ENCODE data around the gene MEOX1. TPM values are rescaled to one million over a fixed set of nuclear protein-coding genes. Genes with fewer than 3 reads are reported as not detected.

Gene MEOX1
- total and polyA plus RNA-seq, 2 of the 13 experiments (the other 11 are each of a cell fraction or from before 2014, with no cell fraction given), result not detected

DNA sequence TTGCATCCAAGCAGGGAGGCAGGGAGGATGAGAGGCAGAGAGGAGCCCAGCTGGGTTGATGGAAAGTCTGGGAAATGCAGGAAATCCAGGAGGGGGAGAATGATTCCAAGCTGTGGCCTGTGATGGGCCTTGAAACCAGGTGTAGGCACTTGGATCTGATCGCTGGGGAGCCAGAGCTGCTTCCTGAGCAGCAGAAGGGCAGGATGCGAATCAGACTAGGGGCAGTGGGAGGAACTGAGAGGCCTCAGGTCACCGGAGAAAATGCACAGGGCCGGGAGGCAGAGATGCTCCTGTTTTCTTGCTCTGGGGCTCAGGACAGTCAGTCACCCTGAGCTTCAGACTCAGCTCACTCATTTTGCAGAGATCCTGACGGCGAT, 29.6 kb upstream of the MEOX1 start:
- 11% methylated on average over 6 of the region's 6 CpGs for WGBS (ENCODE audit: low lambda C conversion rate)
- in situ Hi-C loops (cut with HindIII; ENCODE audit: extremely low pct_ligation_motif_present, low pct_unique_long_range_greater_than_20kb), result loop anchor here (5.0 kb wide), 1 partner anchor 71 kb away; no protein-coding TSS in a partner anchor

More for the DNA sequence above, 29.6 kb upstream of the MEOX1 start:
- POLR2A ChIA-PET, result no interaction called here
- H3K4me3 ChIP-seq (replicated peaks in 1 of 3; ENCODE audit: insufficient read depth in 1 of 3, low read depth in 2 of 3, low read length in 3 of 3), result peak overlapping the region in 1 of 3 experiments; percentile 40; a peak in 1 of 6 replicates
- 0 out of 2 replicates have a peak, but pooled peaks have one; percentile 36 for TF ChIP-seq ZNF598 (CRISPR knock-in tag; IDR thresholded peaks at IDR 0.05; ENCODE audit: borderline replicate concordance)
- TF ChIP-seq FOXJ3 (CRISPR knock-in tag; IDR thresholded peaks at IDR 0.05; ENCODE audit: borderline replicate concordance), result no peak
- no peak for TF ChIP-seq ZNF788 (CRISPR knock-in tag; IDR thresholded peaks at IDR 0.05; ENCODE audit: borderline replicate concordance)
- TF ChIP-seq MAZ (IDR thresholded peaks at IDR 0.05; ENCODE audit: borderline replicate concordance, low read depth, low read length), result no peak
- TF ChIP-seq MAZ (CRISPR knock-in tag; IDR thresholded peaks at IDR 0.05; ENCODE audit: low read depth), result 0 out of 2 replicates have a peak, but pooled peaks have one; percentile 9
- TF ChIP-seq STAG1 (CRISPR knock-in tag; IDR thresholded peaks at IDR 0.05), result no peak
- TF ChIP-seq ZNF780A (CRISPR knock-in tag; IDR thresholded peaks at IDR 0.05), result no peak
- TF ChIP-seq, protein P1, sequence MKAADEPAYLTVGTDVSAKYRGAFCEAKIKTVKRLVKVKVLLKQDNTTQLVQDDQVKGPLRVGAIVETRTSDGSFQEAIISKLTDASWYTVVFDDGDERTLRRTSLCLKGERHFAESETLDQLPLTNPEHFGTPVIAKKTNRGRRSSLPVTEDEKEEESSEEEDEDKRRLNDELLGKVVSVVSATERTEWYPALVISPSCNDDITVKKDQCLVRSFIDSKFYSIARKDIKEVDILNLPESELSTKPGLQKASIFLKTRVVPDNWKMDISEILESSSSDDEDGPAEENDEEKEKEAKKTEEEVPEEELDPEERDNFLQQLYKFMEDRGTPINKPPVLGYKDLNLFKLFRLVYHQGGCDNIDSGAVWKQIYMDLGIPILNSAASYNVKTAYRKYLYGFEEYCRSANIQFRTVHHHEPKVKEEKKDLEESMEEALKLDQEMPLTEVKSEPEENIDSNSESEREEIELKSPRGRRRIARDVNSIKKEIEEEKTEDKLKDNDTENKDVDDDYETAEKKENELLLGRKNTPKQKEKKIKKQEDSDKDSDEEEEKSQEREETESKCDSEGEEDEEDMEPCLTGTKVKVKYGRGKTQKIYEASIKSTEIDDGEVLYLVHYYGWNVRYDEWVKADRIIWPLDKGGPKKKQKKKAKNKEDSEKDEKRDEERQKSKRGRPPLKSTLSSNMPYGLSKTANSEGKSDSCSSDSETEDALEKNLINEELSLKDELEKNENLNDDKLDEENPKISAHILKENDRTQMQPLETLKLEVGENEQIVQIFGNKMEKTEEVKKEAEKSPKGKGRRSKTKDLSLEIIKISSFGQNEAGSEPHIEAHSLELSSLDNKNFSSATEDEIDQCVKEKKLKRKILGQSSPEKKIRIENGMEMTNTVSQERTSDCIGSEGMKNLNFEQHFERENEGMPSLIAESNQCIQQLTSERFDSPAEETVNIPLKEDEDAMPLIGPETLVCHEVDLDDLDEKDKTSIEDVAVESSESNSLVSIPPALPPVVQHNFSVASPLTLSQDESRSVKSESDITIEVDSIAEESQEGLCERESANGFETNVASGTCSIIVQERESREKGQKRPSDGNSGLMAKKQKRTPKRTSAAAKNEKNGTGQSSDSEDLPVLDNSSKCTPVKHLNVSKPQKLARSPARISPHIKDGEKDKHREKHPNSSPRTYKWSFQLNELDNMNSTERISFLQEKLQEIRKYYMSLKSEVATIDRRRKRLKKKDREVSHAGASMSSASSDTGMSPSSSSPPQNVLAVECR (CRISPR knock-in tag; IDR thresholded peaks at IDR 0.05; ENCODE audit: borderline replicate concordance), result 0 out of 2 replicates have a peak, but pooled peaks have one; percentile 22
- TF ChIP-seq, protein P2, sequence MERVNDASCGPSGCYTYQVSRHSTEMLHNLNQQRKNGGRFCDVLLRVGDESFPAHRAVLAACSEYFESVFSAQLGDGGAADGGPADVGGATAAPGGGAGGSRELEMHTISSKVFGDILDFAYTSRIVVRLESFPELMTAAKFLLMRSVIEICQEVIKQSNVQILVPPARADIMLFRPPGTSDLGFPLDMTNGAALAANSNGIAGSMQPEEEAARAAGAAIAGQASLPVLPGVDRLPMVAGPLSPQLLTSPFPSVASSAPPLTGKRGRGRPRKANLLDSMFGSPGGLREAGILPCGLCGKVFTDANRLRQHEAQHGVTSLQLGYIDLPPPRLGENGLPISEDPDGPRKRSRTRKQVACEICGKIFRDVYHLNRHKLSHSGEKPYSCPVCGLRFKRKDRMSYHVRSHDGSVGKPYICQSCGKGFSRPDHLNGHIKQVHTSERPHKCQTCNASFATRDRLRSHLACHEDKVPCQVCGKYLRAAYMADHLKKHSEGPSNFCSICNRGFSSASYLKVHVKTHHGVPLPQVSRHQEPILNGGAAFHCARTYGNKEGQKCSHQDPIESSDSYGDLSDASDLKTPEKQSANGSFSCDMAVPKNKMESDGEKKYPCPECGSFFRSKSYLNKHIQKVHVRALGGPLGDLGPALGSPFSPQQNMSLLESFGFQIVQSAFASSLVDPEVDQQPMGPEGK (CRISPR knock-in tag; IDR thresholded peaks at IDR 0.05), result no peak
- TF ChIP-seq ATRX (CRISPR knock-in tag; IDR thresholded peaks at IDR 0.05; ENCODE audit: borderline replicate concordance), result no peak
- no peak for TF ChIP-seq PHF8 (CRISPR knock-in tag; IDR thresholded peaks at IDR 0.05)
- FAIRE-seq (no peak), ATAC-seq (peak; percentile 4; the same call in 1 of the 3 replicates), DNase-seq (ENCODE audit: low spot score) (no peak)
- peaks cover 2 to 26% of the 10 kb centered on the region in 2 experiments; a peak in 3 of 5 replicates for H3K27me3 ChIP-seq (ENCODE audit: control insufficient read depth in 1 of 2, insufficient read depth in 2 of 2, low read length in 2 of 2)
- no peak overlapping the region for H3K27ac ChIP-seq (ENCODE audit: extremely low read length, insufficient read depth, low read length)
- H3K4me2 ChIP-seq (ENCODE audit: low read depth, low read length), result peak overlapping the region; percentile 68
- H2AFZ ChIP-seq (ENCODE audit: low read length), result no peak overlapping the region
- intact Hi-C loops (cut with micrococcal nuclease; ENCODE audit: unreplicated experiment), result no loop called here
- H3K9ac ChIP-seq (ENCODE audit: insufficient read depth, low read depth, low read length), result peak overlapping the region; percentile 10; the same call in 1 of the 2 replicates
- CTCF ChIA-PET (ENCODE audit: low intra/inter-chr PET ratio, low total read pairs), result interaction anchor here (8.4 kb wide), 1 partner anchor 69 kb away, joined by 373 read pairs; the partner anchor contains the start of gene SOST
- no peaks in the 10 kb centered on the region for H3K79me2 ChIP-seq (ENCODE audit: insufficient read depth, low read length)
- peaks cover 30% of the 10 kb centered on the region for H3K4me1 ChIP-seq (ENCODE audit: insufficient read depth, low read length)
- H3K36me3 ChIP-seq (replicated peaks in 1 of 2; ENCODE audit: control insufficient read depth in 1 of 2, insufficient read depth in 2 of 2, low read length in 2 of 2), result no peaks in the 10 kb centered on the region
- BruUV-seq (replicated peaks), result no TSS peak
- H3K9me3 ChIP-seq (ENCODE audit: low read length), result no peaks in the 10 kb centered on the region
- no peaks in the 10 kb centered on the region for H4K20me1 ChIP-seq (ENCODE audit: insufficient read depth, low read length)
